K562 (cell line): Measurements from ENCODE around the gene ZBTB8A. TPM values are rescaled to one million over a fixed set of nuclear protein-coding genes. Genes with fewer than 3 reads are reported as not detected.

Source experiments
- BRD4 ChIP-seq: fragments of 200-600 bp; sonication (generic); IDR thresholded peaks from 2 replicates; pipeline ENCODE4 v1.6.1; 2017; ENCODE audit warnings: inconsistent platforms
- CEBPB ChIP-seq: fragments of 450-650 bp; IDR thresholded peaks from 2 replicates; pipeline ENCODE4 v1.6.1; 2016; ENCODE audit warnings: missing genetic modification characterization, missing compliant biosample characterization
- DEAF1 ChIP-seq: fragments of 450-650 bp; formaldehyde crosslinking; IDR thresholded peaks from 2 replicates; pipeline ENCODE4 v1.4.0; 2020; ENCODE audit warnings: mild to moderate bottlenecking, moderate library complexity
- EGR1 ChIP-seq: fragments of 450-650 bp; conservative IDR thresholded peaks from 2 replicates; pipeline ENCODE4 v1.6.1; 2017; ENCODE audit warnings: mild to moderate bottlenecking
- FOXJ3 ChIP-seq: sonication (generic); formaldehyde crosslinking; IDR thresholded peaks from 2 replicates; pipeline ENCODE4 v1.4.0; 2020; ENCODE audit warnings: mild to moderate bottlenecking, missing genetic modification reagents
- GATAD2A ChIP-seq: fragments of 450-650 bp; IDR thresholded peaks from 2 replicates; pipeline ENCODE4 v1.6.1; 2017
- GTF2E2 ChIP-seq: fragments of 200-800 bp; sonication (Bioruptor generic); IDR thresholded peaks from 2 replicates; pipeline ENCODE4 v1.6.1; 2016; ENCODE audit warnings: missing genetic modification characterization, missing compliant biosample characterization
- IRF1 ChIP-seq: sonication (generic); formaldehyde crosslinking; IDR thresholded peaks from 2 replicates; pipeline ENCODE4 v1.8.0; 2022; ENCODE audit warnings: missing genetic modification reagents, mild to moderate bottlenecking, borderline replicate concordance
- IRF2 ChIP-seq: sonication (generic); formaldehyde crosslinking; IDR thresholded peaks from 2 replicates; pipeline ENCODE4 v1.8.1; 2022; ENCODE audit warnings: mild to moderate bottlenecking, missing genetic modification reagents
- JUN ChIP-seq, 2 experiments: sonication (generic) in 1 of 2; formaldehyde crosslinking in 1 of 2; IDR thresholded peaks; 2 replicates each; pipeline versions ENCODE4 v1.6.1 to v1.8.0; 2012 to 2022; ENCODE audit warnings: borderline replicate concordance in 2 of 2, mild to moderate bottlenecking in 2 of 2, improper control_type of control experiment in 1 of 2, low read depth in 1 of 2, low read length in 1 of 2, missing genetic modification reagents in 1 of 2
- KAT2B ChIP-seq: IDR thresholded peaks from one replicate; pipeline ENCODE4 v1.6.1; 2012; ENCODE audit warnings: low read depth, mild to moderate bottlenecking, control low read depth, inconsistent platforms, low read length, moderate library complexity
- NCOA6 ChIP-seq: fragments of 450-650 bp; IDR thresholded peaks from 2 replicates; pipeline ENCODE4 v1.6.1; 2017; ENCODE audit warnings: mild to moderate bottlenecking
- NEUROD1 ChIP-seq: fragments of 150-350 bp; IDR thresholded peaks from 2 replicates; pipeline ENCODE4 v1.6.1; 2014; ENCODE audit warnings: borderline replicate concordance, low read length, low read depth; ENCODE audit not compliant: partially characterized antibody
- PHTF2 ChIP-seq: fragments of 250-450 bp; sonication (Bioruptor Pico); IDR thresholded peaks from 2 replicates; pipeline ENCODE4 v1.5.0; 2021; ENCODE audit warnings: mild to moderate bottlenecking
- PURB ChIP-seq: sonication (generic); formaldehyde crosslinking; IDR thresholded peaks from 2 replicates; pipeline ENCODE4 v1.9.0; 2021; ENCODE audit warnings: low read depth, mild to moderate bottlenecking, missing genetic modification reagents
- SRSF9 ChIP-seq: fragments of 200-400 bp; formaldehyde crosslinking; IDR thresholded peaks from 2 replicates; pipeline ENCODE4 v1.6.1; 2017; ENCODE audit warnings: low read depth, low read length, borderline replicate concordance
- STAT5A ChIP-seq: IDR thresholded peaks from 2 replicates; pipeline ENCODE4 v1.6.1; 2012; ENCODE audit warnings: low read length, inconsistent platforms, borderline replicate concordance
- THAP7 ChIP-seq: fragments of 250-450 bp; sonication (Bioruptor Pico); IDR thresholded peaks from 2 replicates; pipeline ENCODE4 v1.5.0; 2021
- USF2 ChIP-seq: sonication (generic); formaldehyde crosslinking; IDR thresholded peaks from 2 replicates; pipeline ENCODE4 v1.5.0; 2020; ENCODE audit warnings: missing genetic modification reagents
- ZBTB8A ChIP-seq: fragments of 450-650 bp; IDR thresholded peaks from 2 replicates; pipeline ENCODE4 v1.6.1; 2018; ENCODE audit warnings: mild to moderate bottlenecking, moderate library complexity; ENCODE audit not compliant: partially characterized antibody
- ZNF175 ChIP-seq: fragments of 200-800 bp; sonication (Bioruptor generic); IDR thresholded peaks from 2 replicates; pipeline ENCODE4 v1.6.1; 2016; ENCODE audit warnings: low read depth, mild to moderate bottlenecking, missing genetic modification characterization, missing compliant biosample characterization
- ZNF316 ChIP-seq: fragments of 450-650 bp; IDR thresholded peaks from 2 replicates; pipeline ENCODE4 v1.6.1; 2016
- ZNF324 ChIP-seq: fragments of 250-450 bp; sonication (Bioruptor Pico); IDR thresholded peaks from 2 replicates; pipeline ENCODE4 v1.4.0; 2020; ENCODE audit warnings: mild to moderate bottlenecking
- ZNF384 ChIP-seq: IDR thresholded peaks from 2 replicates; pipeline ENCODE4 v1.6.1; 2012; ENCODE audit warnings: low read depth, low read length, improper control_type of control experiment
- ZNF445 ChIP-seq: fragments of 250-450 bp; sonication (Bioruptor Pico); IDR thresholded peaks from 2 replicates; pipeline ENCODE4 v1.4.0; 2020; ENCODE audit warnings: low read depth, mild to moderate bottlenecking, moderate library complexity
- ZNF764 ChIP-seq: fragments of 250-450 bp; sonication (Bioruptor Pico); IDR thresholded peaks from 2 replicates; pipeline ENCODE4 v1.4.0; 2020; ENCODE audit warnings: low read depth, mild to moderate bottlenecking, moderate library complexity
- polyA plus RNA-seq, 8 experiments: library from polyadenylated mRNA; depleted of rRNA in 4 of 8; stranded (reverse) in 5 of 8; unstranded in 3 of 8; fragments of >200 nt; fragmentation: Nextera tagmentation in 2 of 8; fragmentation: Illumina TruSeq in 1 of 8; extraction: Ambion mirVana in 2 of 8; extraction: Trizol in 1 of 8; gene quantifications; 2 replicates each; pipeline versions ENCODE4 v1.2.1 to v1.2.3, GENCODE V29; 2011 to 2014; ENCODE audit warnings: inconsistent platforms in 1 of 8, missing spikeins in 1 of 8
- total RNA-seq, 7 experiments: library from RNA; depleted of rRNA in 6 of 7; stranded (reverse); fragments of >200 nt in 6 of 7; fragmentation: Illumina TruSeq in 2 of 7; extraction: Trizol in 2 of 7; gene quantifications; 2 replicates each; pipeline versions ENCODE4 v1.2.1 to v1.2.3, GENCODE V29; 2011 to 2021; ENCODE audit warnings: low replicate concordance in 1 of 7

The ZBTB8A gene
- total and polyA plus RNA-seq, 9 of the 15 experiments (the other 6 are each of a cell fraction or from before 2014, with no cell fraction given), result 0.01 to 0.64 (median 0.09) TPM

GRCh38 chr1:32650752-32651460 is 111.7 kb downstream of the ZBTB8A start, which contains the start of gene RBBP4 (continued):
- no peak for TF ChIP-seq ZBTB8A
- peak; percentile 68 for TF ChIP-seq EGR1
- no peak for TF ChIP-seq PURB (CRISPR knock-in tag)
- peak; percentile 36; the same call in 1 of the 2 replicates for TF ChIP-seq DEAF1
- TF ChIP-seq ZNF324 (CRISPR knock-in tag), result peak; percentile 80
- TF ChIP-seq ZNF316, result peak; percentile 32; the same call in 1 of the 2 replicates
- TF ChIP-seq PHTF2, result peak; percentile 39; the same call in 1 of the 2 replicates
- peak; percentile 100 for TF ChIP-seq ZNF175 (CRISPR knock-in tag)
- no peak; the same call in 1 of the 2 replicates for TF ChIP-seq STAT5A
- TF ChIP-seq FOXJ3 (CRISPR knock-in tag), result no peak
- 0 out of 2 replicates have a peak, but pooled peaks have one; percentile 8 for TF ChIP-seq CEBPB
- peak; percentile 45; the same call in 1 of the 2 replicates for TF ChIP-seq IRF2 (CRISPR knock-in tag)
- TF ChIP-seq ZNF445, result peak; percentile 96
- TF ChIP-seq NEUROD1, result peak; percentile 81
- no peak for TF ChIP-seq KAT2B
- no peak for TF ChIP-seq IRF1 (CRISPR knock-in tag)
- TF ChIP-seq SRSF9, result no peak
- TF ChIP-seq THAP7 (CRISPR knock-in tag), result no peak; the same call in 1 of the 2 replicates
- peak; percentile 99 for TF ChIP-seq BRD4
- peak; percentile 83 for TF ChIP-seq GTF2E2 (tag)
- TF ChIP-seq JUN (IDR thresholded peaks at IDR 0.05; ENCODE audit: borderline replicate concordance, low read depth, low read length), result peak; percentile 35; the same call in 1 of the 2 replicates
- TF ChIP-seq JUN (CRISPR knock-in tag; IDR thresholded peaks at IDR 0.05; ENCODE audit: borderline replicate concordance), result no peak; the same call in 1 of the 2 replicates
- no peak for TF ChIP-seq ZNF384
- 0 out of 2 replicates have a peak, but pooled peaks have one; percentile 70 for TF ChIP-seq ZNF764 (CRISPR knock-in tag)
- no peak for TF ChIP-seq NCOA6
- peak; percentile 97 for TF ChIP-seq USF2
- TF ChIP-seq GATAD2A, result peak; percentile 75
